Left kidney (tissue), 8 donors: ENCODE data around the gene DGAT2. TPM values are rescaled to one million over a fixed set of nuclear protein-coding genes. Genes with fewer than 3 reads are reported as not detected.
"Not testable (repeated sequence)": the region's sequence is repeated elsewhere in the genome, so short reads cannot be mapped to it uniquely, and the experiment has no call there.

ENCODE experiments used
- DNase-seq: peaks from one replicate; pipeline ENCODE4 v3.0.0-alpha.2; 2013
- long read RNA-seq, 8 donors: transcript quantifications; one replicate each; lab custom pipeline, GENCODE V29; 2026
- polyA plus RNA-seq: library from polyadenylated mRNA; unstranded; fragments of 120-200 nt; gene quantifications from one replicate; pipeline ENCODE4 v1.2.1, GENCODE V29; 2013; ENCODE audit not compliant: insufficient read length

Gene DGAT2, protein sequence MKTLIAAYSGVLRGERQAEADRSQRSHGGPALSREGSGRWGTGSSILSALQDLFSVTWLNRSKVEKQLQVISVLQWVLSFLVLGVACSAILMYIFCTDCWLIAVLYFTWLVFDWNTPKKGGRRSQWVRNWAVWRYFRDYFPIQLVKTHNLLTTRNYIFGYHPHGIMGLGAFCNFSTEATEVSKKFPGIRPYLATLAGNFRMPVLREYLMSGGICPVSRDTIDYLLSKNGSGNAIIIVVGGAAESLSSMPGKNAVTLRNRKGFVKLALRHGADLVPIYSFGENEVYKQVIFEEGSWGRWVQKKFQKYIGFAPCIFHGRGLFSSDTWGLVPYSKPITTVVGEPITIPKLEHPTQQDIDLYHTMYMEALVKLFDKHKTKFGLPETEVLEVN
- polyA plus RNA-seq: 4.6 TPM
- long read RNA-seq, donor 1, partial matches to known transcripts: 0 of 3 reads
- long read RNA-seq, donor 1, other reads (novel, unspliced or antisense): 0 of 3 reads
- long read RNA-seq, donor 2, partial matches to known transcripts: 0 of 3 reads
- long read RNA-seq, donor 2, other reads (novel, unspliced or antisense): 0 of 3 reads
- long read RNA-seq, donor 3, partial matches to known transcripts: 0 of 3 reads
- long read RNA-seq, donor 3, other reads (novel, unspliced or antisense): 0 of 3 reads
- long read RNA-seq, donor 4: 0 reads
- long read RNA-seq, donor 5, transcript DGAT2-201 (8 exons, 2,453 nt): major isoform, 5 of 5 reads
- long read RNA-seq, donor 5, partial matches to known transcripts: 0 of 5 reads
- long read RNA-seq, donor 5, other reads (novel, unspliced or antisense): 0 of 5 reads
- long read RNA-seq, donor 6, partial matches to known transcripts: 0 of 2 reads
- long read RNA-seq, donor 6, other reads (novel, unspliced or antisense): 0 of 2 reads
- long read RNA-seq, donor 7, partial matches to known transcripts: 0 of 1 reads
- long read RNA-seq, donor 7, other reads (novel, unspliced or antisense): 0 of 1 reads
- long read RNA-seq, donor 8: 0 reads

- DNase-seq: peak; percentile 82
These were observed at the start of gene DGAT2 for GRCh38 chr11:75768112-75768908. Gene DGAT2 (plus strand): TSS chr11:75768778. CDS start chr11:75768992, 214 bp downstream.

GRCh38 chr11:75719340-75720239, 49.0 kb upstream of the DGAT2 start:
- no peak for DNase-seq

GRCh38 chr11:75720639-75721038, 47.9 kb upstream of the DGAT2 start:
- DNase-seq: no peak

DNA sequence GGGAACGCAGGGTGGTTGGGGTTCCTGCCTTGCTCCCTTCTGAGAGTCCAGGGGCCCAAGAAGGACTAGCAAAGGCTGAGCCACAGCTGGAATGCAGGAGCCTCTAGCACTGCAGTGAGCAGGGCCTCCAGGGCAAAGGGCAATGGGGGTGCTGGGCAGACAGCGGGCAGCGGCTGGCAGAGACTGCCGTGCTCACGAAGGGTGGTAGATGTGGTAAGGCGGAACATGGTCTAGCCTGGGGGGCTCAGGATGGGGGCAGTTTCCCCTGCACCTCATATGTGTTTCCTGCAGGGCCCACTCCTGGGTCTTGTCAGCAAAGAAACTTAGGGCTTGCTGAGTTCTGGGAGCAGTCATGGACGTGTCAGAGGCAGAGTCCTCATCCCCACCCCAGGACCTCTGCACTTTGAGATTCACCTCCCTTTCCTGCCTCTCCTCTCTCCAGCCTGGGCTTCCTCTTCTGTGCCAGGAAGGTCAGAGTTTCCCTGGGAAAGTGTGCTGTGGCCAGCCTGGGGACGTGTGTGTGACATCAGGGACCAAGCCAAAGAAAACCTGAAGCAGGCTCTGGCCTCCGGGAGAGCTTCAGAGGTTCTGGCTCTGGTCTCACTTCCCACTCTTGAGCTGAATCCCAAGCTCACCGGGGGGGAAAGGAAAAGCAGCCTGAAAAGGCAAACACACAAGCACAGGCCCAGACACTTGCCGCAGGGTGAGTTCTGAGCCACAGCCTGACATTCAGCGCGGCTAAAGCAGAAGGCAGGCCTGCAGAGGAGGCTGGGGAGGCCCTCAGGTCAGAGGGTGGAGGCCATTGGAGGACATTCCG, 46.5 kb upstream of the DGAT2 start:
- DNase-seq: no peak

GRCh38 chr11:75722669-75723042, 45.9 kb upstream of the DGAT2 start:
- no peak for DNase-seq

- DNase-seq: no peak
These were observed 42.8 kb upstream of the DGAT2 start for GRCh38 chr11:75725547-75726320.

- no peak for DNase-seq
These were observed 39.6 kb upstream of the DGAT2 start for GRCh38 chr11:75728992-75729391.

DNA sequence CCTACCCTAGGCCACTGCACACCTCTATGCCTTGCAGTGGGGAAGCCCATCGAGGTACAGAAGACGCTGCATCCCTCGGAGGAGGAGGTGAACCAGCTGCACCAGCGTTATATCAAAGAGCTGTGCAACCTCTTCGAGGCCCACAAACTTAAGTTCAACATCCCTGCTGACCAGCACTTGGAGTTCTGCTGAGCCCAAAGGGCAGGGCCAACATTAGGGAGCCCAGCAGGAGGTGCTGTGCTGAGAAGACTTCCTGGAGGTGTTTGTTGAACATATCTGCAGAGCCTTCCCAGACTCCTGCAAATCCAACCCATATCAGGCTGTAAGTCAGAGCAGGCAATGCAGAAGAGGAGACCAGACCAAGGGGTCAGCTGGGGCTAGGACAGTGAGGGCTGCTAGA, 37.5 kb upstream of the DGAT2 start:
- DNase-seq: no peak

DNA sequence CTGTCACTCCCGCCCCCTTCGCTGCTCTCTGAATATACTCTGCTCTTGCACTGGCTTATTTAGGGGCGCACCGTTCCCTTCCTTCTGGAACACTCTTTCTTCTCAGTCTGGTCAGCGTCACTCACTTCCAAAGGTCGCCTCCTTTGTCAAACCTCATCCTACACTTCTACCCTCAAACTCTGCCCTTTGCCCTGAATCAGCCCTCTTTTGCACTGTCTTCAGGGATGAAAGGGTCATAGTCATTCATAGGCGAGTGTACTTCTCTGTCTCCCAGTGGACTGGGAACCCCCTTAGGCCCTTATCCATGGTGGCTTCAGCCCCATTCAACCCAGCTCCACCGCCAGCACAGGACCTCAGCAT, 35.5 kb upstream of the DGAT2 start:
- DNase-seq: no peak

- peak; percentile 21 for DNase-seq
These were observed 35.0 kb upstream of the DGAT2 start for GRCh38 chr11:75733431-75734107.

DNA sequence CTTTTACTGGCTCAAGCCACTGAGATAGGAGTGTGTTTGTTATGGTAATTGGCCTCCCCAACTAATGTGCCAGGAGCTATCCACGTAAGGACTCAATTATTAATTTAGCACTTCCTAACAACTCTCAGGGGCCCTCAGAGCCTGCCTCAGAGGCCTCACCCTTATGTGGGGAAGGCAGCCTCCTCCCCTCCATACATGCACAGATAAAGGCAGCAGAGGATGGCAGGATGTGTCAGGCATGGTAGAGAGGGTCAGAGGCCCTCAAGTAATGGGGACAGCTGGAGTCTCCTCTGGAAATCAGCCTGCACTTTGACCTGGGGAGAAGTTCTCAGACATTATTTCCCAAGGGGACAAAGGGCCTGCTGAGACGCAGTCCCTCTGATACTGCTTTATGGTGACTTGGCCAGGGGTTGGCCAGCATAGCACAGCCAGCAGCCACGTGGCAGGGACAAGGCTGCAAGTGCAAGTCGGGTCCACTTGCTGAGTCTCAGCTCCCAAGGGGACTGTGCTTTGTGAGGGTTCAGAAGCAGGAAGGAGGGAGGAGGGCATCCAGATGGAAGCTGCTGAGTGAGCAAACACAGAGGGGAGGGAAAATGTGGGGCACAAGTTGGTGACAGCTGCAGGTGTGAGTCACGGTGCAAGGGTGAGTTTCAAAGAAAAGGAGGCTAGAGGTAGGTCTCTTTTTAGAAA, 33.9 kb upstream of the DGAT2 start:
- no peak for DNase-seq

- DNase-seq: no peak
These were observed 33.3 kb upstream of the DGAT2 start for GRCh38 chr11:75735181-75735845.

- DNase-seq: no peak
These were observed 31.3 kb upstream of the DGAT2 start for GRCh38 chr11:75737314-75737713.

- DNase-seq: no peak
These were observed 27.9 kb upstream of the DGAT2 start for GRCh38 chr11:75740681-75741080.

GRCh38 chr11:75743159-75743558, 25.4 kb upstream of the DGAT2 start:
- not testable (repeated sequence) for DNase-seq

- DNase-seq: no peak
These were observed 24.6 kb upstream of the DGAT2 start for GRCh38 chr11:75743711-75744563.

DNA sequence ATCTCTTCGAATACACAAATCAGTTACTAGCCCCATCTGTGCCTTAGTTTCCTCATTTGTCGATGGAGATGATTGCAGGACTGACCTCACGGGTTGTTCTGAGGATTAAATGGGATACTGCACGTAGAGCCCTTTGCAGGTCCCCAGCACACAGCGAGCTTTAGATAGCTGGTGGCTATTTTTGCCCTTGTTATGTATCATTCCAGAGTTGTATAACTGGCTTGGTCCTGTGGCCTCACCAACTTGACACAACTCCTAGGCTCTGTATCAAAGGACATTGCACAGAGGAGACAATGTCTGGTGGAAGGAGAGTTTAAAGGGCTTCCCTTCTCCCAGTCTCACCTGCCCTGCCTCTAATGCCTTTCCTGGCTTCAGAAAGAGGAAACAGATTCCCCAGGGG, 22.8 kb upstream of the DGAT2 start:
- no peak for DNase-seq
